NCI-H2196 (cell line): ENCODE results near the gene BABAM2.
A peak's percentile ranks its signal among the peaks of the same experiment; 100 is the strongest.

Source experiments
- DNase-seq: peaks from one replicate; lab custom pipeline; 2025; ENCODE audit not compliant: unreplicated experiment; lab: John Stamatoyannopoulos, UW

Gene BABAM2

GRCh38 chr2:28351621-28352020 is 461.1 kb downstream of the BABAM2 start:
- DNase-seq, result no peak

GRCh38 chr2:28352104-28352503 is 461.6 kb downstream of the BABAM2 start:
- DNase-seq, result no peak

GRCh38 chr2:28352610-28353195 is 462.2 kb downstream of the BABAM2 start:
- DNase-seq, result no peak

- DNase-seq, result peak; percentile 51
Measured at GRCh38 chr2:28354920-28355520, 464.5 kb downstream of the BABAM2 start.

- peak; percentile 80 for DNase-seq
Measured at GRCh38 chr2:28355521-28356094, 465.1 kb downstream of the BABAM2 start.

- DNase-seq, result peak; percentile 72
Measured at GRCh38 chr2:28356095-28356911, 465.8 kb downstream of the BABAM2 start.

GRCh38 chr2:28357055-28357454 is 466.5 kb downstream of the BABAM2 start:
- DNase-seq, result no peak

GRCh38 chr2:28357948-28358667 is 467.6 kb downstream of the BABAM2 start:
- DNase-seq, result no peak

GRCh38 chr2:28358668-28359201 is 468.2 kb downstream of the BABAM2 start:
- DNase-seq, result no peak

- no peak for DNase-seq
Measured at GRCh38 chr2:28359222-28360057, 468.9 kb downstream of the BABAM2 start.

- DNase-seq, result no peak
Measured at GRCh38 chr2:28360058-28360717, 469.7 kb downstream of the BABAM2 start.

- no peak for DNase-seq
Measured at GRCh38 chr2:28360718-28361293, 470.3 kb downstream of the BABAM2 start.

- DNase-seq, result no peak
Measured at GRCh38 chr2:28361991-28362710, 471.6 kb downstream of the BABAM2 start.

- no peak for DNase-seq
Measured at GRCh38 chr2:28362991-28363521, 472.5 kb downstream of the BABAM2 start.

- DNase-seq, result no peak
Measured at GRCh38 chr2:28363686-28364280, 473.3 kb downstream of the BABAM2 start.

- DNase-seq, result no peak
Measured at GRCh38 chr2:28364610-28365009, 474.1 kb downstream of the BABAM2 start.

- no peak for DNase-seq
Measured at GRCh38 chr2:28365158-28365557, 474.6 kb downstream of the BABAM2 start.

GRCh38 chr2:28366149-28366495 is 475.6 kb downstream of the BABAM2 start:
- DNase-seq, result no peak
